NCI-H2107 (cell line): ENCODE results near the gene RHPN2.
A peak's percentile ranks its signal among the peaks of the same experiment; 100 is the strongest.
"Not testable (repeated sequence)": the region's sequence is repeated elsewhere in the genome, so short reads cannot be mapped to it uniquely, and the experiment has no call there.

Experiments used
- DNase-seq: peaks from one replicate; lab custom pipeline; 2025; lab: John Stamatoyannopoulos, UW

The RHPN2 gene

GRCh38 chr19:33064458-33064791 lies 263 bp downstream of the RHPN2 start:
- peak; percentile 25 for DNase-seq

GRCh38 chr19:33063753-33064457 lies 783 bp downstream of the RHPN2 start:
- no peak for DNase-seq

- no peak for DNase-seq
Measured at GRCh38 chr19:33063356-33063752, 1.3 kb downstream of the RHPN2 start.

GRCh38 chr19:33062902-33063301 lies 1.8 kb downstream of the RHPN2 start:
- no peak for DNase-seq

- DNase-seq: no peak
Measured at GRCh38 chr19:33060586-33060985, 4.1 kb downstream of the RHPN2 start.

GRCh38 chr19:33055718-33056117 lies 9.0 kb downstream of the RHPN2 start:
- DNase-seq: no peak

GRCh38 chr19:33054623-33055022 lies 10.1 kb downstream of the RHPN2 start:
- DNase-seq: no peak

- no peak for DNase-seq
Measured at GRCh38 chr19:33052352-33052972, 12.2 kb downstream of the RHPN2 start.

- DNase-seq: no peak
Measured at GRCh38 chr19:33050110-33050509, 14.6 kb downstream of the RHPN2 start.

GRCh38 chr19:33048806-33049676 lies 15.6 kb downstream of the RHPN2 start:
- DNase-seq: no peak

GRCh38 chr19:33047422-33047821 lies 17.3 kb downstream of the RHPN2 start:
- DNase-seq: no peak

- not testable (repeated sequence) for DNase-seq
Measured at GRCh38 chr19:33041828-33042160, 22.9 kb downstream of the RHPN2 start.

- DNase-seq: no peak
Measured at GRCh38 chr19:33040994-33041827, 23.5 kb downstream of the RHPN2 start.

GRCh38 chr19:33039815-33040214 lies 24.9 kb downstream of the RHPN2 start:
- no peak for DNase-seq

- no peak for DNase-seq
Measured at GRCh38 chr19:33039108-33039599, 25.5 kb downstream of the RHPN2 start.

- DNase-seq: not testable (repeated sequence)
Measured at GRCh38 chr19:33037168-33038025, 27.3 kb downstream of the RHPN2 start.

- DNase-seq: not testable (repeated sequence)
Measured at GRCh38 chr19:33036370-33037167, 28.1 kb downstream of the RHPN2 start.

- DNase-seq: no peak
Measured at GRCh38 chr19:33035461-33035860, 29.2 kb downstream of the RHPN2 start.

GRCh38 chr19:33032218-33032781 lies 32.4 kb downstream of the RHPN2 start:
- DNase-seq: no peak
